Right hindlimb (tissue), 1 donor: ENCODE results near the gene LAMA3.

ENCODE experiments used
- DNase-seq: peaks from one replicate; pipeline ENCODE4 v3.0.0-alpha.2; 2018

LAMA3 gene

DNA sequence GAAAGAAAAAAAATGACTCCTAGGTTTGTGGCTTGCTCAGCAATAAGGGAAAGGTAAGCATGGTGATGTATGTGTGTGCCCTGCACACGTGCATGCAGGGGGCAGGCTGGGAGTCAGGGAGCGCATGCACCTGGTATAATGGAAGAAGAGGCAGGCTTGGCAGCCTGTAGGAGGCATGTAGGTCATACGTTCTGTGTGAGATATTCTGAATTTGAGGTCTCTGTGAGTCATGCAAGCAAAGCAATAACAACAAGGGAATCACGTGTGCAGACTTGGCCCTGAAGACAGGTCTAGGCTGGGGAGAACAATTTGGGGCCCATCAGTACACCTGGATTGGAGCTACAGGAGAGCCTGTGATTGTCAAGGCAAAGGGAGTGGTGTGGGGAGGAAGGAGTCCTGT lies 230.8 kb downstream of the LAMA3 start:
- DNase-seq: no peak

DNA sequence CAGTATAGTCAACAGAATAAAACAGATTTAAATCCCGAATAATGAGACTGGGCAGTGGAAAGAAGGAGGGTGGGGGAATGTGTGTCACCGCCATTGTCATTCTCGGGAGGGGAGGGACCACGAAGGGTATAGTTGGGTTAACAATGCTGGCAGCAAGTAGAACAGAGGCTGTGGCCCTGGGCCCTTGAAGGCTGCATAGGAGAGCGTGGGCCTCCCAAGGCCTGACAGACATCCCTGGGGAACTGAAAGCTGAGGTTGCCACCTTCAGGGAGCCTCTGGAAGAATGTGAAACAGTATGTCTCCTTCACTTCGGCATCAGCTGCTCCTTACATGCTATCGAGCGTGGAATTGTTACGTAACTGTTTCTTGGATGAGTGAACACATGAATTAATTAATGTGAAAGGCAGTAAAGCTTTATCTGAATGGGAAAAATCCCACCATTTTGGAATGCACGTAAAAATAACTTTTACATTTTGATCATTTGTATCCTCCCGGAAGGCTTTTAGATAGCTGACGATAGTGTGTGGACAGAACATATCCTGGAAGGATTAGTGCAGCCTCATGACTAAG lies 232.5 kb downstream of the LAMA3 start:
- DNase-seq: no peak

DNA sequence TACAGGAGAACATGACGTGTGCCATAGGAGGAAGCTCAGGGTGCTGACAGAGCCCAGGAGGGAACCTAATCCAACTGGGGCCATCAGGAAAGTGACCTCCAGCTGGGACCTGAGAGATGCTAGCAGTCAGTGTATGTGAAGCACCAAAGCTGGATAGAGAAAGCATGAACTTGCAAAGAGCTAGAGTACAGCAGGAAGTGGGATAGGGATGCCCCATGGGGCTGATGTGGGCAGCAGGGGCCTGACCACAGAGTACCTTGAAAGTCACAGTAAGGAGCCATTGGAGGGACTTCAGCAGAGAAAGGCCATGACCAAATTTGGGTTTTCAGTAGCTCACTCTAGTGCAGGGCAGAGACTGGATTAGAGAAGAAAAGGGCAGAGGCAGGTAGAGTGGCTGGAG lies 233.7 kb downstream of the LAMA3 start:
- DNase-seq: no peak

DNA sequence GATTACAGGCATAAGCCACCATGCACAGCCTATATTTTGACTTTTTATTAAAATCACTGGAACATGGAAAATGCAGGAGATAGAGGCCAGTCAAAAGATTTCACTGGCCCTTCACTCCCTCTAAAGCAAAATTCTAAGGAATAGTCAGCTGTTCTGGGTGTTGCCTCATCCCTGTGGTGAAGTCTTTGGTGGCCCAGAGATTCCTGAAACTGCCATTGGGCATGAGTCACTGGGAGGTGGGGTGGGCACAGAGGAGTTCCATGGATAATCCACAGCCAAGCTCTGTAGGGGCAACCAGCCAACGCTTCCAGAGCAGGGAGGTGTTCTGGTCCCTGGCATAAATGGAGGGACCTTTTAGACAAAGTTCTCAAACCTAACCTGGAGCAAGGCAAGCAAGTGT lies 235.6 kb downstream of the LAMA3 start:
- DNase-seq: no peak

DNA sequence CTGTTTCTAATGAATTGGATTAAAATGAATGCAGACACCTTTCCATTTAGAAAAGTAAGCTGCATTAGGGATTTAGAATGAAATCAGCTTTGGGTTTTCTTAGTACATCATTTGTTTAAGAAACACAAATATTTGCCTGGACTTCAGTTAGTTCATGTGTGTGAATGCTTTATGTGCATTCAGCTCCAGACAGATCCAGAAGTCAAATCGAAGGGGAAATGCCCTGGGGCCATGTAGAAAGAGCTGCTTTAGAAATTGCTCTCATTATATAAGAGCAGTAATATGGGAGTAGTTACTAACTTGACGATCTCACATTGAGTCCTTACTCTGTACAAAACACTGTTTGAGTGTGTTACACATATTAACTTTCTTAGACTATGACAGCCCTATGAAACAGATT lies 237.3 kb downstream of the LAMA3 start:
- DNase-seq: no peak

DNA sequence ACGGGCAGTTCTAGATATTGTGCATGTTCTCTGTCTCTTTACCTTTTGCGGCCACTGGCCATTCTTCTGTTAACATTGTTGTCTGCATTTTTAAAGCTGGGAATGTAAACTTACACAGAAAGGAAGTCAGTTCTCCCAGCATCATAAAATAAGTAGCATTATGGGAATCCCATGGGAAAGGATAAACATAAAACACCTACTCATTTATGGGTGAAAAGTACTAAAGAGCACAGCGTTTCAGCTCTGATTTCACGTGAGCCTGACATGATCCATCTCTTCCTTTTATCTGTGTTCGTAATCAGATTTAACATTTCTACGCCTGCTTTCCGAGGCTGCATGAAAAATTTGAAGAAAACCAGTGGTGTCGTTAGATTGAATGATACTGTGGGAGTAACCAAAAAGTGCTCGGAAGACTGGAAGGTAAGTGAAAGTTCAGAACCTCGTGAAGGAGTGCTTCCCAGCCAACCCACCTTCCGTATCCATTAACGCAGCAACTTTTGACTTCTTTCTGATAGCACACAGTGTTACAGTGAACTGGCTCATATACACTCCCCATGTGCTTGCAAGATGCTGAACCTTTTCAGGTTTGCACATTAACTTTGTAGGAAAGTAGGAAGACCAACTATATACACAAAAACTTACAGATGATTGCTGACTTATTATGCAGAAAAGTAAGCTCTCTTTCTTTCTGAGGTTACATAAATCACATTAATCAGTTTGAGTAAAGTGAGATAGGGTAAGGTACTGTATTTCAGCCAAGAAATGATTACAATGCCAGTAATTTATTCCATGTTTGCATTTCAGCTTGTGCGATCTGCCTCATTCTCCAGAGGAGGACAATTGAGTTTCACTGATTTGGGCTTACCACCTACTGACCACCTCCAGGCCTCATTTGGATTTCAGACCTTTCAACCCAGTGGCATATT lies 238.8 kb downstream of the LAMA3 start:
- no peak for DNase-seq

DNA sequence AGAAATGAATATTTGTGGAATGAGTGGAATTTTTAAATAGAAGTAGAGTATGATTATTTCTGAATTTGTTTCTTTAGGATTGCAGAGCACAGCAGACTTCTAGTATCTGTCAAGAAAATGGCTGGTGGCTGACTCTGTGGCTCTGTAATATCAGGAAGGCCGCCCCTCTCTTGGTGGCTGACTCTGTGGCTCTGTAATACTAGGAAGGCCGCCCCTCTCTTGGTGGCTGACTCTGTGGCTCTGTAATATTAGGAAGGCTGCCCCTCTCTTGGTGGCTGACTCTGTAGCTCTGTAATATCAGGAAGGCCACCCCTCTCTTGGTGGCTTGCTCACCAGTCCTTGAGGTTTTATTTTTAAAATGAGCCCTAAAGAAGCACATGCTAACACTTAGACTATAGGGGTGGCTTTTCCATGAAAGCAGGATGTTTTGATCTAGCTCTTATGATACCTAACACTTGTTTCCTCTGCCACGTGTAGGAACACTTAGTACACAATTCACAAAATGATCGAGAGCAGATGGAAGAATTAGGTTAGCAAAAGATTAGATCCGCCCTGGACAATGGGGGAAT lies 240.2 kb downstream of the LAMA3 start:
- no peak for DNase-seq

DNA sequence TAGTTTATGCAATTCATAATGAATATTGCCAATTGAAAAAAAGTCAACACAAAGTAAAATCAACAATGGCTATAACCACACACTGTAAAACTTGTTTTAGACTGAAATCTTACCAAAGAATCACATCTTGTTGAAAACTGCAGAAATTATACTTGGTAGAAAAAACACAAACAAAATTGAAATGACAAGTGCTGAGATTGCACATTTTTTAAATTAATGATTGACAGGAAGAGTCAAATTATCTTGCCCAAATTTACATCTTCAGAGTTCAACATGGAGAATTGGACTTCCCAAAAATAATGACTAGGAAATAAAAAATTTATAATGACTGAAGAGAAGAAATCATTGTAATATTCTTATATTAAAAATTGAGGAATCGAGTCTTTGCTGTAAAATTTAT lies 240.7 kb downstream of the LAMA3 start:
- no peak for DNase-seq

DNA sequence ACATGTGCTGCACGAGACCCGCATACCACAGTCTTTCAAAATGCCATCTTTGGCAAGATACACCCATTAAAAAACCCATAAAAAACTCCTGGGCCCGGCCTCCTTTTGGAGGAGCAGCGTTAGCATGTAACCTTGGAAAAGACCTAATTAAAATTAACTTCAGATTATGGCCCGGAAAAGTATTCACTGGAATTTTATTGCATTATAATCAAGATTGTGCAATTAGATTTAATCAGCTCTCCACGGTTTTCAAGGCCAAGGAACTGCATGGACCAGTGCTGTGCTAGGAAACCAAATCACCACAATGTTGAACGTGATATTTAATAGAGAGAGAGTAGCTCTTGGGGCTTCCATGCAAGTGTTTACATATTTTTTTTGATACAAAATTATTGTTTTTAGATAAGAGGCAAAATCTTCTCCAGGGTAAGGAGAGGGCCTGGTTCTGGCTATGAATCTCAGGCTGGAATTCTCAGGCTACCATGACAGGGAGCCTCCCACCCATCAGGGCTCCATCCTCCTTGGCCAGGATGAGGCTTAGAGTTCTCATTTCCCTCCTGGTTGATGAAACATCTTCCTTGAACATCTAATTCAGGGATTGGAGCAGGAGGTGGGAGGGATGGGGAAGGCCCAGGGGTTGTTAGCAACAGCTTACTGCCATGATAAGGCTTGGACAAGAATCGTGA lies 243.3 kb downstream of the LAMA3 start:
- no peak for DNase-seq

DNA sequence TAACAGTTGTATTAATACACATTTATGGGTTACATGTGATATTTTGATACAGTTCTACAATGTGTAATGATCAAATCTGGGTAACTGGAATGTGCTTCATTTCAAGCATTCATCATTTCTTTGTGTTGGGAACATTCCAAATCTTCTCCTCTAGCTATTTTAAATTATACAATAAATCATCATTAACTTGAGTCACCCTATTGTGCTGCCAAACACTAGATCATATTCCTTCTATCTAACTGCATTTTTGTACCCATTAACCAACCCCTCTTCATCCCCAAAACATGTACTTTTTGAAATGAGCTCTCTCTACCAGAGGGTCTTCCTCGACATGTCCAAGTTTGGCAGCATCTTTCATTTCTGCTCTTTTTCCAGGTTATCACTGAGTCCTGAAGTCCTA lies 244.2 kb downstream of the LAMA3 start:
- no peak for DNase-seq

DNA sequence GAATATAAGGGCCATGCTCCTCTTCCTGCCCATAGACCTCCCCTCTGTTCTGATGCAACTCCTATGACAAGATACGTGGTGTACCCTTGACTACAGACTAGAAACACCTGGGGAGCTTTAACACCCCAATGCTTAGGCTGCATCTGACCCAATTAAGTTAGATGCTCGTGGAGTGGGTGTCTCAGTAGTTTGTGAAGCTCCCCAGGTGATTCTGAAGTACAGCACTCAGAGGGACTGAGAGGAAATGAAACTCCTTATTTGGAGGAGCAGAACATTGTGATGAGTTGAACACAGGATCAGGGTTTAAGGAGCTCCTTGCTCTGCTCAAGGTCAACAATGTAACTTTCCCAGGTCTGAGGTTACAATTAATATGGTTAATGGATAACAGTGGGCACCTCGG lies 245.0 kb downstream of the LAMA3 start:
- DNase-seq: no peak

DNA sequence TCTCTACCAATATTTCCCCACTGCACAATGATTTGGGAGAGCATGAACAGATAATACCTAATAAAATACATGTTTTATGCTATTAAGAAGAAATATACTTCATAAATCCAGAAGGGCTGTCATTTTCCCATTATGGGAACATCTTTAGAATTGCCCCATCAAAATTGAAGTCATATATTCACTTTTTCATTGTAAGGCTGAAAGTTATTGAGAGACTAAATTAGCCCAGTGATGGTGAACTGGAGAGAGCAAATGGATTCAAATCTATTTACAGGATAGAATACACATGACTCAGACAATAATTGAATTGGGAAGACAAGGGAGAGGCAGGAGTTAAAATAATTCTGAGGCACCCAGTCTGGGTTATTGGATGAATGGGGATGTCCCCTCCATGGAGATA lies 245.6 kb downstream of the LAMA3 start:
- DNase-seq: no peak

DNA sequence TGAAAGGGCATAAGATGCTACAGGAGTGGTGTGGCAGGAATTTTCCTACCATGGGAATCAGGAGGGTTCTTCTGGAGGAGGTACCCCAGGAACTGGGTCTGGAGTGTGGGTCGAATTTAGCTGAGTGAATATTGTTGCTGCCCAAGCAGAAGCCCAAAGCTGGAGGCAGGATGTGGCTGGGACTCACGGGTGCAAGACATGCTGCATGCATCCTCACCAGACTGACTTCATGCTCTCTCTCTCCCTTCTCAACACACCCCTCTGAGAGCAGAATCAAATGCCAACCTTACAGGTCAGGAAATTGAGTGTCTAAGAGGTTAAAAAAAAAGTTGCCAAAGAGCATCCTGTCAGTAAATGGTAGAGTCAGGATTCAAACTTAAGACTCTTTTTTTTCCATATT lies 246.6 kb downstream of the LAMA3 start:
- no peak for DNase-seq

DNA sequence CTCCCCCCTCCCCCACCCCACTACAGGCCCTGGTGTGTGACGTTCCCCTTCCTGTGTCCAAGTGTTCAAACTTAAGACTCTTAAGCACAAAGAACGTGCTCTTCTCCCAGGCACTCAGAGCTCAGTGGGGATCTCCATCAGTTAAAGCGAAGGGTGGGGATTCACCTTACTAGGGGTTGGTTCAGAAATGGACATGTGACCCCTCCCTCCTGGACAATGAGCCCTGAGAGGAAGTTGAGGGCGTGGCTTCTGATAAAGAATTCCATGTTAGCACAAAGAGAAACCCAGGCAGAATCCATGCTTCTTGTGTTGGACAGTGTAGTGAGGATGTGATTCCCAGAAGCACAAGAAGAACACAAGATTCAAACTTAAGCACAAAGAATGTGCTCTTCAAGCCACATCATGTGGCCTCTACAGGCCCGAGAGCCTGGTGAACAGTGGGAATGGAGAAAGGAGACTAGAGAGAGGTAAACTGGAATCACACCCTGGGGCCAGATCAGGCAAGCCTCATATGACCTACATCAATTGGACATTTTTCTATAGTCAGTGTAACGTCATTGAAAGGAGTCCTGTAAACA lies 247.2 kb downstream of the LAMA3 start:
- no peak for DNase-seq

DNA sequence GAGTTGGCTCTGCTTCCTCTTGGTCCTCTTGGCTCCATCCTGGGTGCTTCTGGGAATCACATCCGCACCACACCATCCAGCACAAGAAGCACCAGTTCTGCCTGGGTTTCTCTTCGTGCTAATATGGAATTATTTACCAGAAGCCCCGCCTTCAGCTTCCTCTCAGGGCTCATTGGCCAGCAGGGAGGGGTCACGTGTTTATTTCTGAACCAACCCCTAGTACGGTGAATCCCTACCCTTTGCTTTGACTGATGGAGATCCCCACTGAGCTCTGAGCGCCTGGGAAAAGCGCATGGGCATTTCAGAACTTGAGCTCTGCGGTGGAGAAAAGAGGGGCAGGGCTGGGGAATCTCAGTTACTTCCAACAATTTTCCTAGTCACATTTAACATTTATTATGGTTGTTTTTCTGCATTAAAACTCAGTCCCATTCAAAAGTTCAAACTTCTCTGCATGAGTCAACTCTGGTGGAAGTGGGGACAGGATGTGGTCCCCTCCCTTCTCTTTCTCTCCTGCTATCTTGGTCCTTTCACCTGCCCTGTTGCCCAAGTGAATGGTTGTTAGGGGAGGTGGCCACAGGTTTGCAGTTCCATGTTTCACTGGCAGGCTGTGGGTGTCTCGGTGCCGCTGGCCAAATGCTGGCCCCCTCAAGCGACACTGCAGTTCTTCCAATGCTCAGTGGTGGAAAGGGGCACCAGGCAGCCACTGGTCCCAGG lies 248.9 kb downstream of the LAMA3 start:
- DNase-seq: no peak

DNA sequence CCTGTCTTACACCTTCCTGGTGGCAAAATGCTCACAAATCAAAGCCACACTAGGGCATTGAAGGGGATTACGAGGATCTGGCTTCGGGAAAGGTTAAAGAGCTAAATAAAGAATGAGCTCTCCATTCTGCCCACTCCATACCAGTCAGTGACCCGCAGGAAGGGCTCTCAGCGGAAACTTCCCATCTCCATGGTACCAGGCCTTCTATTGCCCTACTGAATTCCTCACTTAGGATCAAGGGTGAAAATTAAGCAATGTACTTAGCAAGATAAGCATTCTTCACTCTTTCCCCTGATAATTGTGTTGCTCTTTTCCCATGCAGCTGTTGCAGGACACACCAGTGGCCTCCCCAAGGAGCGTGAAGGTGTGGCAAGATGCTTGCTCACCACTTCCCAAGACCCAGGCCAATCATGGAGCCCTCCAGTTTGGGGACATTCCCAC lies 249.7 kb downstream of the LAMA3 start:
- no peak for DNase-seq

DNA sequence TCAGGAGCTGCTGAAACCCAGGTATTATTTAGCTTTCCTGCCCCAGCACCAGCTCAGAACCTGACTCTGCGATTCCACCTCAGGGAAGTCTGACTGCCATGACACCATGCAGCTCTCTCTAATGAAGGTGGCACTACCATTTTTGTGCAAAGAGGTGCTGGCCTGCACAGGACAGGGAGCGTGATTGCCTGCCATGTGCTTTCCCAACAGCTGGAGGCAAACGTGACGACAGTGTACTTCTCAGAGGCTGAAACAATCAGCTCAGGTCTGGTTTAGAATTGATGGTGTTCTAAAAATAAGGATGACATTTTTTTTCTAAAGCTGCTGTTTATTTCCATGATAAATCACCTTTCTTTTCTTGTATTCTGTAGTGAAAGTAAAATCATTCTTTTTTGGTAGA lies 250.1 kb downstream of the LAMA3 start:
- no peak for DNase-seq

DNA sequence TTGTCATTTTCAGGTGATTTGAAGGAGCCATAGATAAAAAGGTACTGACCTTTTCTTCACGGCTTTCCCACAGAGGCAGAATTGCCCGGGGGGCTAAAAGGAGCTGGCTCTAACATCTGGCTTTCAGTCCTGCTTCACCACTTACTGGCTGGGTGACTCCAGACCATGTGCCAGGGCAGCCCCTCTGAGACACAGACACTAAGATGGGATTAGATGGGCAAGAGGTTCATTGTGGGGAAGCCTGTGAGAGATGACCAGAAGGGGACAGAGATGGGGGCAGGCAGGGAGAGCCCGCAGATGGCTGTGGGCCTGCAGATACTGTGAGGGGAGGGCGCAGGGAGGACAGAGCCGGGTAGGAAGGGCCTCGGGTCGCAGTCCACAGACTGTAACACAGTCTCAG lies 250.6 kb downstream of the LAMA3 start:
- DNase-seq: no peak

DNA sequence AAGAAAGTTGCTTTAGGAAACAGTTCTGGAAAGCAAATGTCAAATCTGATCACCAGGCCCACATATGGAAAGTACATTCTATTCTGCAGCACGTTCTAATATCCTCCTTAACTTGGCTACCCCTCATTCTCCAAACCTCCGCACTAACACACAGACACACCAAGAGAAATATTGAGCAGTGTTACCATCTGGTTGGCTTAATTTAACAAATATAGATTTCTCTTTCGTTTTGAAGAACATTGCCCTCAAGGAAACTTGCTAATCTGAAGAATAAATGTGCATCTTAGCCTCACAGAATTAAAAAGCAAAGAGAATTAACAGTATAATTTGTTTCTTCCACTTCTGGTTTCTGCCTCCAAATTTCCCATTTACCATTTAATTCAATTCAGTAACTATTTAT lies 252.5 kb downstream of the LAMA3 start:
- DNase-seq: no peak

DNA sequence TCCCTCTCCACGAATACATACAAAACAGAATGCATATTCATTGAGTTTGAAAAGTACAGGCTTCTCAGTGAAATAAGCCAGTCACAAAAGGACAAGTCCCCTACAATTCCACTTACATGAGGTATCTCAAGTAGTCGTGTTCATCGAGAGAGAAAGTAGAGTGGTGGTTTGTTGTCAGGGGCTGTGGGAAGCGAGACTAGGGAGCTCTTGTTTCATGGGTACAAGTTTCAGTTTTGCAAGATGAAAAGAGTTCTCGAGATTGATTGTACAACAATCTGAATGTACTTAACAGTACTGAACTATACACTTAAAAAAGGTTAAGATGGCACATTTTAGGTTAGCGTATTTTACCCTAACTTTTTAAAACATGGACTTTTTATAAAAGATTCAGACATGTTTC lies 253.9 kb downstream of the LAMA3 start:
- no peak for DNase-seq

DNA sequence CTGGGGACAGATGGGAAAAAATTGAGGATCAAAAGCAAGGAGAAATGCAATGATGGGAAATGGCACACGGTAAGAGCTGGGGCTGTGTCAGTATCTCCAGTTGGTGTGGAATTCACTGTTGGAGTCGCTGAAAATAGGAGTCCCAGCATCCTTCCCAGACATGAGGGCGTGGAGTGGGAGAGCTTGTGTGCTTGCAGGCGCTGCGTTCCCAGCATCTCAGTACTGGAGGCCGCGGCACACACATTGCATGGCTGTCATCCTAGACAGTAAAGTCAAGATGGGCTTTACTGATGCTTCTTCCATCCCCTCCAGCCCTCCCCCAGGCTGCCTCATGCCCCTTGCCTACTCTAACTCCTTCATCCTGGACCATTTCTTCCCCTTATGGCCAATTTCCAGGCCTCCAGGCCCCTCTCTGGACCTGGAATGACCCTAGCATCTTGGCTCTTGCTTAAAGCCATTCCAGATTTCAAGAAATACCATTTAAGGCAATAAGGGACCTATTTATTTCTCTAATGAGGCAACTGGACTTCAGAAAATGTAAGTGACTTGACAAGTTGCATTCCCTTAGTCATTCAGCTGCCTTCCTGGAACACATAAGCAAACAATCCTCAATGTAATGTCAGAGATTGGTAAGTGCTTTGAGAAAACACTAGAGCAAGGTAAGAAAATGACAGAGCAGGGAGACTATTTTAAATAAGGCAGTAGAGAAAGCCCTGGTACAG lies 254.8 kb downstream of the LAMA3 start:
- no peak for DNase-seq
